HG03060 (cell line): ENCODE measurements around the gene RUFY4.
"Not testable (repeated sequence)": the region's sequence is repeated elsewhere in the genome, so short reads cannot be mapped to it uniquely, and the experiment has no call there.

Experiments used
- ATAC-seq: cut with Tn5 transposase; IDR thresholded peaks from one replicate; pipeline ENCODE4 v1.9.1; 2021; ENCODE audit warnings: low read depth, moderate number of reproducible peaks; ENCODE audit not compliant: unreplicated experiment

The RUFY4 gene, protein sequence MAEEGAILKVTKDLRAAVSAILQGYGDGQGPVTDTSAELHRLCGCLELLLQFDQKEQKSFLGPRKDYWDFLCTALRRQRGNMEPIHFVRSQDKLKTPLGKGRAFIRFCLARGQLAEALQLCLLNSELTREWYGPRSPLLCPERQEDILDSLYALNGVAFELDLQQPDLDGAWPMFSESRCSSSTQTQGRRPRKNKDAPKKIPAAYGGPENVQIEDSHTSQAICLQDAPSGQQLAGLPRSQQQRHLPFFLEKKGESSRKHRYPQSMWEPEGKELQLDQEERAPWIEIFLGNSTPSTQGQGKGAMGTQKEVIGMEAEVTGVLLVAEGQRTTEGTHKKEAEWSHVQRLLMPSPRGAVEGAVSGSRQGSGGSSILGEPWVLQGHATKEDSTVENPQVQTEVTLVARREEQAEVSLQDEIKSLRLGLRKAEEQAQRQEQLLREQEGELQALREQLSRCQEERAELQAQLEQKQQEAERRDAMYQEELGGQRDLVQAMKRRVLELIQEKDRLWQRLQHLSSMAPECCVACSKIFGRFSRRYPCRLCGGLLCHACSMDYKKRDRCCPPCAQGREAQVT

DNA sequence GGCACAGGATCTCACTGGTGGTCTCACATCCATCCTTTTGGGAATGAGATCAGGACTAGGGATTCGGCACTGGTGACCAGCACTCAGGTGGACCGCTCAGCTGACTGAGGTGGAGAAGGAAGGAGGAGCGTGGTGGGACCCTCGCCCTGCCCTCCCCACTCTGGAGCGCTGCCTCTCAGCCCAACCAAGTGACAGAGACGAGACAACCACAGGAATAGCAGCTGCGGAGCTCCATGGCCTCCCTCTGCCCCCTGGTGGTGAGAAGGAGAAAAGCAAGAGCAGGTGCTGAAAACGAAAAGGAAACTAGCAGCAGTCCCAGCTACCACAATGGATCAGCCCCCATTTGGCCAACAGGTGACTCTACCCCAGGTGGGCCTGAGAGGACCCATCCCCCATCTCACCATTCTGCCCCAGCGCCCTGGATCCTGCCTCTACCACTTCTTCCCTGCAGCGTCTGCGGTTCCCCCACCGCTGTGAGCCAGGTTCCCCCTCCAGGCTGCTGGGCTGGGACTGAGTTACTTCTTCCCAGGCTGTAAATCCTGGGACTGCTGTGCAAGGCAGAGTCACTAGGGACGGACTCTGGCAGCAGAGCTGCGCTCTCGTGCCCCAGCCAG, at the start of gene RUFY4:
TSS of gene RUFY4 (plus strand) at position 533 of the 614 bp plus-strand sequence. CDS start 1,353 bp downstream, outside the sequence.
- not testable (repeated sequence) for ATAC-seq

DNA sequence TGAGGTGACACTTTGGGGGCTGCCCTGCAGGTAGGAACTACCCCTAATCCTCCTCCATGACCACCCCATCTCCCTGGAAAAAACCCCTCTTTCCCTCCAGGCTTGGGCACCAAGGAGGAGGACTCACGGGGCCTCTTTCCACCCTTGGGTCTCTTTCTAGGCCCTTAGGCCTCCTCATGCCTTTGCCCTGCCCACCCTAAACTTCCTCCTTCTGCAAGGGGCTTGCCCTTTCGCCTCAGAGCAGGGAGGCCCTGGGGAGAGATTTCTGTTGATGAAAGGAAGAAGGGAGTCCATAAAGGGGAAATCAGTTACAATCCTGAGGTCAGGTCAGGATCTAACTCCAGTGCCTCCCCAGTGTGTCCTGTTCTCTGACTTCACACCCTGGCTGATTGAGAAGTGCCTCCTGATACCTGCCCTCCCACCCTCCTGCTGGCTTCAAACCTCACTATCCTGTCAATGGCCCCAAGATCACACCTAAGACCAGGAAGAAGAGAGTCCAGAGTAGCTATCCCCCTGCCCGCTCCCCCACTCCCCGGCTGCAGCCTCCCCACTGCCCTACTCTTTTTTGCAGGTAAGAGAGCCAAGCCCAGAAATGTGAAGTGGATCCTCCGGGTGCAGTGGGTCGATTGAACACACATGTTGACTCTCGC, 49.5 kb upstream of the RUFY4 start:
- ATAC-seq, result no peak

DNA sequence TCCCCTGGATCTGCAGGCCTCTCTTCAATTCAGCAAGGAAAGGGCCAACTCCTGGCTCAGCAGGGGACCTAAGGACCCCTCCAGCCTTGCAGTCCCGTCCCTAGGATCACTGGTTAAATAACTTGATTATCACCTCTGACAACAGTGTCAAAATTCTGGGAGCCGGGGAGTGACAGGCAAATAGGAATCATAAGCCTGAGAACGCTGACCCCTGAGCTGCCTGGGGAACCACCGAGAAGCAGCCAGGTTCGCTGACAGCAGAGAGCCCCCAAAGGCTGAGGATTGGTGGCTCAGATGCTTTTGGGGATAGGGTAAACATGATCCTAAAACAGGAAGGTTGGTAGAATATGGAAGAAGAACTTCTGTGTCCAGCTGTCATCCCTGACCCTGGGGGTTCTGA, 48.8 kb upstream of the RUFY4 start:
- ATAC-seq, result no peak

DNA sequence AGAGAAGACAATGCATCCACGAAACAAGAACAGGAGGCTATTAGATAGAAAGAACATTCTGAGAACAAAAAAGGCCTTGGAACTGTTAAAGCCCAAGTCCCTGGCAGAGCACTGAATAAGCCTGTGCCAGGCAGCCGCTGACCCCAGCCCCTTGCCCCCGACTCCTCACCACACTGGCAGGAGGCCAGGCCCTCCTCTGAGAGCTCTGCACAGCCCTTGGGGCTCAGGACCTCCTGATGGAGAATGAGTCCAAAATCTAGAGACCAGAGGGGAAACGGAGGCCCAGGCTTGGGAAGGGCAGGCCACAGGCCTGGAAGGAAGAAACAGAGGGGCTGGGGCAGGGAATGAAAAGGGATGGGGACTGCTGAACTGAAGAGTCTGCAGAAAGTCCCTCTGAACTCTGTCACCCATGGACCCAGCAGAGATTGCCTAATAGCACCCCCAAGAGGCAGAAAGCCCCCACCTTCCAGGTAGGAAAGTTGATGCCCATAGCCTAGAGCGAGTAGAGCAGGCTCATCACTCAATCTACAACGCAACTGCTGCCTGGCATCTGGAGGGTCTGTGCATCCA, 48.0 kb upstream of the RUFY4 start:
- ATAC-seq, result no peak

DNA sequence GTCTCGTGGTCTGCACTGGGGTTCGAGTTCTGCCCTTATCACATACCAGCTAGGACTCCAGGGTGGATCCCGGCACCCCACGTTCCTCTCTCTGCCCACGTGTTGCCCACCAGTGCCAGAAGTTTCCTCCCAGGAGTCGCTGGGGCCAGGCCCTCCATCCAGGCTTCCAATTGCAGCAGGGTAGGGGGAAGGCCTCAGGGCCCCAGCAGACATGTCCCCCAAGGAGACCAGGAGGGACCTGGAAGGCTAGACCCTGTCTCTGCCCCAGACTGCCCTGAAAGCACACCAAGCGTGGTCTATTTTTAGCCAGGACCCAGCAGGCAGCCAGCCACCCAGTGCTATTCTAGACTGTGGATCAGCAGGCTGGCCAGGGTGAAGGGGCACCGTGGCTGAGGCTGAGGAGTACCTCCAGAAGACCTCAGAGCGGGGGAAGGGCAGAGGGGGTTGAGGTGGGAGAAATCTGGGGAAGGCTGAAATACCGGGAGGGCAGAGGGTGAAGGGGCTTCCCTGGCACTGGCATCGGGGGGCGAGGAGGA, 47.4 kb upstream of the RUFY4 start:
- ATAC-seq, result no peak

DNA sequence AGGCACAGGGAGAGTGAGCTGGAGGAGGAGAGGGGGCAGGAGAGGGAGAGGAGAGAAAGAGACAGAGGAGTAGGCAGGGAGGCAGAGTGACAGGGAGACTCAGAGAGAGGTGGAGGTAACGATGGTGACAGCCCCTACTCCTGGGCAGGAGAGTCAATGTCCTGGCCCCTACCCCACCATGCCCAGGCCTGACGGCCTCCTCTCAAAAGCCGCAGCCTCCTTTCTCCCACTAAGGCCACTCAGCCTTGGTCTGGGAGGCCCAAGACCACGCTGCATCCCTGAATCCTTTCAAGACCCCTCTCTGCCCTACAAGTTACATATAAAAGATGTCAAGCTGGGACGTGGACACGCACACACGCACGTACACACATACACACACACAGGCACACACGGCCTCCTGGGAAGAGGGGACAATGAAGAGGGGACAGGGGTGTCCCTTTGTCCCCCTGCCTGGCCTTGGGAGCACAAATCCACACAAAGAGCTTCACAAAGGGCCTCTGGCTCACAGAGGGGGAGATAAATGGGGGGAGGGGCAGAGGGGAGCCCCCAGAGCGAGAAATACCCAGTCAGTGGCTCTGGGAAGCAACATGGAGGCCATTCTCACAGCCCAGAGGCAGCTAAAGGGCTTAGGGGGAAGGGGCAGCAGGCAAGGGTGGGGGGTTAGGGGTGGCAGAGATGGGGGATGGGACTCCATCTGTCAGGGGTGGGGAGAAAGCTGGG, 46.8 kb upstream of the RUFY4 start:
- no peak for ATAC-seq

DNA sequence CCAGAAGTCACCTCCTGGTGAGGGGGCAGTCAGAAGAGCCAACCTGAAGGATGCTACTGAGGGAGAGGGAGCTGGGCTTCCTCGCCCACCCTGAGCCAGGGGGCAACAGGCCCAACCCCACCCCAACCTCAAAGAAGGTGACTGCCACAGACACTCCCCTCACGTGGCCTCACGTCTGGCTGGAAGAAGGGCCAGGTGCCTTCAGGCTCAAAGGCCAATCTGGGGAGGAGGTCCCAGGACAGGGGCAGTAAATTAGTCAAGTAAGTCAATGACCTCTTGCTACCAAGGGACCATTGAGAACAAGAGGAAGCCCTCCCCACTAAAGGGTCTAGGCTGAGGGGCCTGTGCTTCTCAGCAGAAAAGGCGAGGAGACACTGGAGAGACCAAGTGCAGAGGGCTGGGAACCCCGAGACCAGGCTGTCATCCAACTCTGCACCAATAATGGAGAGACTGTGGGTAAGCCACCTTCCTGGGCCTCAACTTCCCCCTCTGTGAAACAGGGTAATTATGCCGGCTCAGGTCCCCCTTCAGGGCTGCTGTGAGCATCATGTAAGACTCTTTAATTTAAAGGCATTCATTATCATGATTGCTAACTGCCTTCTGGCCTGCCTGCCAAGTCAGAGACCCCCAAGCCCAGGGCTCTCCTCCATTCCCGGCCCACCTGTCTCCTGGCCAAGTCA, 46.1 kb upstream of the RUFY4 start:
- no peak for ATAC-seq

DNA sequence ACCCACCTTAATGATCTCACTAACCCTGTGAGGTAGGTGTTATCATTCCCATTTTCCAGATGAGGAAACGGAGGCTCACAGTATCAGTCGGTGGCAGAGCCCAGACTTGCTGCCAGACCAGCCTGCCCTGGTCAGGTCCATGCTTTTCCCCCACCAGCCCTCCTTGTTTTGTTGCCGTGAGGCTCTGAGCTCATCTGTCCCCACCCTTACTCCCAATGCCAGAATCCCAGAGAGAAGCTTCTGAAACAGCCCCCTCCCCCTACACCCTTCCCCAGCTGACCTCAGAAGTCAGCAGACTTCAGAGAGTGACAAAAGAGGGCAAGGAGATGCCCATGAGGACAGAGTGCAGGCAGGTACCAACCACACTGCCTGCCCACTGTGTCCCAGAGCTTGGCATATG, 45.4 kb upstream of the RUFY4 start:
- no peak for ATAC-seq

DNA sequence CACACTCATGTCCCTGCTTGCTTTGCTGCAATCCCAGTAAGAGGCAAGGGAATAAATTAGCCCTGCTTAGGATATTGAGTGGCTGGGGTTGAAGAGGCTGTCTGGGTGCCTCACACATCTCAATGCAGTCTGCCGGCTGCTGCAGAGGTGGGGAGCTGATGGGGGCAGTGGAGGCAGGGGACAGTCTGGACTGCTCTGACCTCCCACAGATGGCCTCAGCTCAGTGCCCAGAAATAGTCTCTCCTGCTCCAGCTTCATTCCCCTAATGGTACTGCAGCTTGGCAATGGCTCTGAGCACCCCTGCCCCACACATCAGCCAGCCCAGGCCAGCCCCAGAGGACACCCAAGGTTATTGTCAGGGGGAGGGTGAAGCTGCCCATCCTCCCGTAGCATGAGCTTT, 44.7 kb upstream of the RUFY4 start:
- ATAC-seq, result no peak

DNA sequence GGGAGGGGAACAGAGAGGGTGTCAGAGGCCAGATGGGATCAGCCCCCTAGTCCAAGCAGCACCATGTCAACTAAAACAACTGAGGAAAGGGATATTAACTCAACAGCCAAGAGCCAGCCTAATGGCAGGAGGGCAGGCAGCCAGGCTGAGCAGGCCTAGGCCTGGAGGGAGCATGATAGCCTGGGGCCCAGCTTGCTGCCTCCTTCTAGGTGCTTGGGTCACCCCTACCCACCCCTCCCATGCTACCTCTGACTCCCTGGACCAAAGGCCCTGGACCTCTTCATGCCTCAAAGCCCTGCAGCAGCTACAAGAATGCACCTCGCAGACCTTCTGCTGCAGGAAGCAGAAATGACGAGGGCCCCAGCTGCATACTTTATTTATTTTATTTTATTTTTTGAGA, 44.2 kb upstream of the RUFY4 start:
- no peak for ATAC-seq

DNA sequence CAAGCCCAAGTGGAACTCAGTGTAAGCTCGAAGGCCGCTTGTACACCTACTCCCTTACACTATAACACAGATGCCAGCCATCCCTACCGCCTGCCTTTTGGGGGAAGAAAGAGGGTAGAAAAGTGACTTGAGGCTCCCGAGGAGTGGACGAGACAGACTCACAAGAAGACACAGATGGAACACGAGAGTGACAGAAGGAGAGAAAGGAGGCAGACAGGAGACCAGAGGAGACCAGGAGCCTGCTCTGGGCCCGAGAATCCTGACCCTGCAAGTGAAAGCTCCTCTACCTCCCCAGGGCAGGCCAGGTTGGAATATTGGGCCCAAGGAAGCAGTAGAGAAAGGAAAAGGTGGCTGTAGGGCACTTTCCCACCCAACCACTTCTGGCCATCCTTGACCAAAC, 42.8 kb upstream of the RUFY4 start:
- no peak for ATAC-seq

DNA sequence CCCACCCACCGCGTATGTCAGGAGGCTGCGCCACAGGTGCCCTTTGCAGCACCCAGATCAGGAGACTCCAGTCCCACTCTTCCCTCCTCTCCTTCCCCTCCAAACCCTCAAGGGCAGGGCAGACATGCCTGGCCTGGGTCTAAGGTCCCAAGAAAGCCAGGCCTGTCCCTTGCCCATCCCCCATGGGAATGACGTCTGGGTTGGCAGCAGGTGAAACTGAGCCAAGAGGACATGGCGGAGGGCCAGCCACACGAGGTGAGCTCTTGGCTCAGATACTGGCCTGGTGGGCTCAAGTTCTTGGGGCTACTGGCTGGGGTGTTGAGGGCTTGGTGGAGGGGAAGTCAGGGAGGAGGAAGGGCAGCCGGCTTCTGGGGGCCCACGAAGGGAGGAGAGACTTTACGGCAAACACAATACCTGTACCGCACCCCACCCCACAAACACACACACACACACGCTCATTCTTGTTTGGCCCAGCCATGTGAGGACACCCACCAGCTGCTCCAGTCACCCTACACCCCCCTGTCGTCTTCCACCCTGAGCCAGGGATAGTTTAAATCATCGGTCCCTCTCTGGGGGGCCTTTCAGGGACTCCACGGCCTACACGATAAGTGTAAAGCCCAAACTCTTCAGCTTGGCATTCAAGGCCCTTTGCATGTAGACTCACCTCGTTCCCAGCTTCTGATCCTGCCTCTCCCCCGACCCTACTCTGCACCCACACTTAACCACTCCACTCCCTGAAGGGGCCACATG, 42.2 kb upstream of the RUFY4 start:
- ATAC-seq, result no peak

DNA sequence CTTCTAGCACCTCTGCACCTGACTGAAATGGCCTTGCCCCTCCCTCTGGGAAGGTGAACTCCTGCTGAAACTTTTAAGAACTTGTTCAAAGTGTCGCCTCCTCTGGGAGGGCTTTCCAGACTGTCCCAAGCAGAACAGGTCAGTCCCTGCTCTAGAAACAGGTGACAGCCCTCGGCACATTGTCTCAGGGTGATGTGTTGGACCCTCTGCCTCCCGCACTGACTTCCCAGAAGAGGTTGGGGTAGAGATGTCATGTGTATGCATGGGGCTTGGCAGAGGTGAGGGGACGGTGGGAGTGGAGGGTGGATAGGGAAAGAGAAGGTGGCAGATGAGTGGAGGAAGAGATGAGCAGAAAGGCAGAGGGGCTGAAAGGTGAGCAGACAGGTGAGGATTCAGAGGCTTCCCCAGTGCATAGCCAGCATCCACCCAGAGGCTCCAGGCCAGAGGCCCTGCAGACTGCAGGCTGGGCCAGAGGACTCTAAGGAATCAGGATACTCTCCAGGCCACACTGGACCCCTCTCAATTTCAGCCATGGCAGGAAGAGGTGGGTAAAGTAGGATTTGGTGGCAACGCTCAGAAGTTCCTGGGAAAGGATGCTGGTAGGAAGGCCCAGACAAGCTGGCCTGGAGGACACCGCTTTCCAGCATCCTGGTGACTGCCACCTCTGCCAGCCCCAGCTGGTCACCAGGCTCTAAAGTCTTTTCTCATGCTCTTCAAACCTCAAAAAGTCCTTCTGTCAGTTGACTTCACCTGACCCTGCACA, 41.4 kb upstream of the RUFY4 start:
- ATAC-seq, result no peak

DNA sequence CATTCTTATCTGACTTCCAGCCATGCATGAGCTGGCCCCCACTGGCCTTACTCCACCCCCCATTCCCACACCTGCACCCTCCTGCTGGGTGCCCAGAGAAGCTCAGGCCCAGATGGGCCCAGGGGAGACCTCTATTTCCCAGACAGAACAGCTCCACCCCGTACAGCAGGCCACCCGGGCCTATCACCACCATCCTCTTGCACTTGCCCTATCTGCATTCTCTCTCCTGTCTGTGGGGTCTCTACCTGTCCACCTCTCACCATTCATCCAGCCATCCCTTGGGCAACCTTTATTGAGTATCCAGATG, 40.9 kb upstream of the RUFY4 start:
- no peak for ATAC-seq

DNA sequence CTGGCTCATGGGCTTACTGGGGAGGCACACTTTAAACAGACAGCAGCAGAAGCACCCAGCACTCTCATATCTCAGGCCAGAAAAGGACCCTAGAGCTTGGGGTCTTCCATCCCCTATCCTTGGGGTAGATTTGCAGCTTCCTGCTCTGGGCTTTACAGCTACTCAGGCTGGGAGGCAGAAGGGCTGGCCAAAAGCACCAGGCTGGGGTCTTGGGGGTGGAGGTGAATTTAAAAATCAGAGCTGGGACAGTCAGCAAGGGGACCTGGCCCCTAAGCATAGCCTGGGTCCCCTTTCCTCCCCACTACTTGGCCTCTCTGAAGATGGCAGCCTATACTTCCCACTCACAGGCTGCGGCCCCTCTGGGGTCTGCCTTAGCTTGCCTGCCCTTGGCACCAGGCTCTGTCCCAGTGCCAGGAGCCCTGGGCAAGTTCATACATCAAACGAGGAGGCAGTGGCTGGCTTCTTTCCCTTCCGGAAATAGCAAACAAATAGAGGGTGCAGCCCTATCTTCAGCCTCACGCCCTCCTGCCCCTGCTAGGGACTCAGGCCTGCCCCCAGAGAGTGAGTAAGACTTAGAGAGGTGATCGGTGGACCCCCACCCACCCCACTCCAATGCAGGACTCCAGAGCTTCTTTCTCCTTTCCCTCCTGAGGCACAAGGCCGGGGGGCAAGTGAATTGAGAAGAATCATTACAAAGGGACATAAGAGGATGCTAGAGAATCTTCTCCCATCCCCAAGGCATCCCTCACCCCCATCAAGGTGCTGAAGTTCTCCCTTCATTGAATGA, 40.3 kb upstream of the RUFY4 start:
- ATAC-seq, result no peak

DNA sequence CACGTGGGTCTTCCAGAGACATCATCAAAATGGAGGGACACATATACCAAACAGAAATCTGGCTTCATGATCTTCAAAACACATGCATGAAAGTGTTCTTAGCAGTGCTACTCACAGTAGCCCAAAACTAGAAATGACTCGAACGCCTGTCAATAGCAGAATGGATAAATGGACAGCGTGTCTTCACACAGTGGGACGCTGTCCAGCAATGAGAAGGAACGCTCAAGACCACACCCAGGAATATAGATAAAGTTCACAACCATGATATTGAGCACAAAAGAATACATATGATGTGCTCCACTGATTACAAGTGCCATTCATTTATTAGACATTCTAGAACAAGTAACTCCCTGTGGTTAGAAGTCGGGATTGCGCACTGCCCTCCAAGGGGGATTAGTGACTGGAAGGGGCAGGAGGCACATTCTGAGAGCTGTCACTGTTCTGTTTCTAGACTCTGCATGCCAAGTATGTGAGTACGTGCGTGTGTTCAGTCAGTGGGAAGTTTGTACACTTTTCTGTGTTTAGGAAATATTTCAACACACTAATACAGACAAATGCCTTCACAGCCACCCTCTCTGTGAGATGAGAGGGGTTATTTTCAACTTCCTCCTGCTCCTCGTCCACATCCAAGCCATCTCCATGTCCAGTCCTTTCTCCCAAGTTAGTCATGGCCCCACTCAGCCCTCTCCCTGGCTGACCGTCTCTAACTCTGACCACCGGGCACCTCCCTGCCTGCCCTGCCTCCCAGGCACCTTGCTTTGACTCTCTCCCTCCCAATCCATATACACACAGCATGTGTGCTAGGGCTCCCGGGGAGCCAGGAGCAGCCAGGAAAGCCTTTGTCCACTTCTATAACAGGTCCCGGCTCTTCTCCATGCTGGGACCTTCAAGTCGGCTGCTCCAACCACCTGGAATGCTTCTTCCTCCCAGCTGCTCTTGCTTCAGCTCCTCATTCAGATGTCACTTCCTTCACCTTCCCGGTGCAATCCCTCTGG, 39.4 kb upstream of the RUFY4 start:
- ATAC-seq, result no peak
